ENCODE data around the gene BMP2.

DNA sequence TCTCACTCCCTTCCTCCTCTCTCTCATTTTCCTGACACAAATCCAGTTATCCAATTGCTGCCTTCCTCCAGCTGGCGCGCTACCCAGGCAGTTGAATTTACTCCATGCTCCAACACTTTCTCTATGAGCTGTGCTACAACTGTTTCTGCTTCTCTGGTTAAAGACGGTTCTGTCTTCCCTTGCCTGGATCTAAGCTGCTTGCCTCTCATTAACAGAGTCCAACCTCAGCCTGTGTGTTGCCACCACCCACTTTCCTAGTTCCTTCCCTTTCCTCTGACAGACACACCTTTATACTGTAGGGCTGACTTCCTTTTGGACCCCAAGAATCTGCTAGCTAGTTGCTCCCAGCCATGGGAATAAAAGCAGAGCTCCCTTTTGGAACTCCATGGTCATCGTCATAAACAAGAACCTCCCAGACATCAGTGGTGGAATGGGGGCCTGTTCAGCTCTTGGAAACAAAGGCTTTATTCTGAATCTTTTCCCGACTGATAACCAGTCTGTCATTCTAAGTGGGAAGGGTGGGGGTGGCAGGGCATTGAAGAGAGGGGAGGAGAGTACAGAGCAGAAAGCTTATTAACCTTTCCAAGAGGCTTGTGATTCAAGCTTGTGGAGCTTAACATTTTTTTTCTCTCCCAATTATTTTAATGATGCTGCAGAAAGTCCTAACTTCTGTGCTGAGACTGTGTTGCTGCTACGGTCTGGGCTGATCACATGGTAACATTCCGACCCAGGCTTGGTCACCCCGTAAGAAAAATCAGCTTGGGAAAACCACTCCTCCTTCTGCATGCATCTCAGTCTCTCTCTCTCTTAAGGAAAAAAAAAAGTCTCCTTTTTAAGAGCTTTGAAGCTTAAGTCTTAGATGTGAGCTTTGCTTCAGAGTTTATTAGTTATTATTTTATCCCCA is 31.3 kb upstream of the BMP2 start:
- TF ChIP-seq, protein P1, sequence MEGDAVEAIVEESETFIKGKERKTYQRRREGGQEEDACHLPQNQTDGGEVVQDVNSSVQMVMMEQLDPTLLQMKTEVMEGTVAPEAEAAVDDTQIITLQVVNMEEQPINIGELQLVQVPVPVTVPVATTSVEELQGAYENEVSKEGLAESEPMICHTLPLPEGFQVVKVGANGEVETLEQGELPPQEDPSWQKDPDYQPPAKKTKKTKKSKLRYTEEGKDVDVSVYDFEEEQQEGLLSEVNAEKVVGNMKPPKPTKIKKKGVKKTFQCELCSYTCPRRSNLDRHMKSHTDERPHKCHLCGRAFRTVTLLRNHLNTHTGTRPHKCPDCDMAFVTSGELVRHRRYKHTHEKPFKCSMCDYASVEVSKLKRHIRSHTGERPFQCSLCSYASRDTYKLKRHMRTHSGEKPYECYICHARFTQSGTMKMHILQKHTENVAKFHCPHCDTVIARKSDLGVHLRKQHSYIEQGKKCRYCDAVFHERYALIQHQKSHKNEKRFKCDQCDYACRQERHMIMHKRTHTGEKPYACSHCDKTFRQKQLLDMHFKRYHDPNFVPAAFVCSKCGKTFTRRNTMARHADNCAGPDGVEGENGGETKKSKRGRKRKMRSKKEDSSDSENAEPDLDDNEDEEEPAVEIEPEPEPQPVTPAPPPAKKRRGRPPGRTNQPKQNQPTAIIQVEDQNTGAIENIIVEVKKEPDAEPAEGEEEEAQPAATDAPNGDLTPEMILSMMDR (IDR thresholded peaks at IDR 0.05; ENCODE audit: insufficient read depth, low read depth, low read length), result no peak
- TF ChIP-seq EZH2 (IDR thresholded peaks at IDR 0.05; ENCODE audit: insufficient read depth, low read length), result no peak
